HepG2 (cell line): Measurements from ENCODE around the gene FABP1. TPM values are rescaled to one million over a fixed set of nuclear protein-coding genes. Genes with fewer than 3 reads are reported as not detected.
A peak's percentile ranks its signal among the peaks of the same experiment; 100 is the strongest.

Source experiments
- ATAC-seq: fragments of 200-7000 bp; cut with Tn5 transposase; 3 replicates; pipeline ENCODE4 v1.9.1; 2020; ENCODE audit warnings: mild to moderate bottlenecking, moderate library complexity
- BruUV-seq: library from RNA; stranded (reverse); fragments of 400-500 nt; replicated peaks from 2 replicates; lab custom pipeline; 2021; lab: Mats Ljungman, UMichigan
- CTCF ChIA-PET: fragments of 300-600 bp; formaldehyde crosslinking; extraction: SDS; loops from one replicate; lab custom pipeline; 2021; ENCODE audit warnings: low total read pairs, inconsistent platforms, low intra/inter-chr PET ratio; lab: Yijun Ruan, JAX
- POLR2A ChIA-PET: fragments of 350-600 bp; sonication (Branson Sonifier 250); formaldehyde crosslinking; loops from one replicate; lab custom pipeline; 2020; ENCODE audit warnings: antibody characterized with exemption, inconsistent platforms; lab: Yijun Ruan, JAX
- DNase-seq: peaks from one replicate; pipeline ENCODE4 v3.0.0-alpha.2; 2015; ENCODE audit warnings: low spot score
- FAIRE-seq: peaks from 3 replicates; lab custom pipeline; 2011; peaks lifted over from hg19 to GRCh38; lab: Jason Lieb, UNC
- H2AFZ ChIP-seq: one replicate; pipeline ENCODE4 v1.6.1; 2011; ENCODE audit warnings: low read length, inconsistent platforms
- H3K27ac ChIP-seq: fragments of 300-600 bp; 3 replicates; pipeline ENCODE4 v1.8.0; 2011; ENCODE audit warnings: mixed run types, mild to moderate bottlenecking, mixed read lengths, low read length, inconsistent platforms; ENCODE audit not compliant: insufficient read depth; ENCODE audit errors: extremely low read length
- H3K27me3 ChIP-seq, 2 experiments: fragments of 200-600 bp in 1 of 2; 2 replicates in 1 of 2; 3 replicates in 1 of 2; pipeline versions ENCODE4 v1.6.0 to v1.8.0; 2011; ENCODE audit warnings: low read length in 2 of 2, mild to moderate bottlenecking in 2 of 2, moderate library complexity in 2 of 2, inconsistent platforms in 1 of 2; ENCODE audit not compliant: insufficient read depth in 2 of 2, control insufficient read depth in 1 of 2
- H3K36me3 ChIP-seq, 2 experiments: fragments of 200-600 bp in 1 of 2; replicated peaks in 1 of 2; 2 replicates in 1 of 2; 3 replicates in 1 of 2; pipeline versions ENCODE4 v1.5.1 to v1.8.0; 2011; ENCODE audit warnings: low read length in 2 of 2, inconsistent platforms in 1 of 2; ENCODE audit not compliant: insufficient read depth in 2 of 2, control insufficient read depth in 1 of 2
- H3K4me1 ChIP-seq: 2 replicates; pipeline ENCODE4 v1.5.1; 2012; ENCODE audit warnings: low read length, inconsistent platforms; ENCODE audit not compliant: insufficient read depth
- H3K4me2 ChIP-seq: 2 replicates; pipeline ENCODE4 v1.6.0; 2011; ENCODE audit warnings: low read depth, low read length, inconsistent platforms
- H3K4me3 ChIP-seq, 3 experiments: fragments of 200-600 bp in 1 of 3; sonication (generic), shearing (Covaris generic) in 1 of 3; replicated peaks in 1 of 3; 2 replicates each; pipeline ENCODE4 v1.5.1; 2011 to 2016; ENCODE audit warnings: low read length in 3 of 3, inconsistent platforms in 2 of 3, low read depth in 2 of 3, mild to moderate bottlenecking in 2 of 3, control low read depth in 1 of 3, mixed read lengths in 1 of 3; ENCODE audit not compliant: insufficient read depth in 1 of 3
- H3K79me2 ChIP-seq: one replicate; pipeline ENCODE4 v1.6.1; 2011; ENCODE audit warnings: low read length, inconsistent platforms; ENCODE audit not compliant: insufficient read depth
- H3K9ac ChIP-seq: 2 replicates; pipeline ENCODE4 v1.6.0; 2011; ENCODE audit warnings: mild to moderate bottlenecking, low read depth, low read length, inconsistent platforms; ENCODE audit not compliant: insufficient read depth
- H3K9me3 ChIP-seq: 2 replicates; pipeline ENCODE4 v1.5.1; 2012; ENCODE audit warnings: mild to moderate bottlenecking, low read length
- H4K20me1 ChIP-seq: 2 replicates; pipeline ENCODE4 v1.6.0; 2011; ENCODE audit warnings: inconsistent platforms, mild to moderate bottlenecking, low read length, moderate library complexity; ENCODE audit not compliant: insufficient read depth
- ARNTL ChIP-seq: sonication (generic); formaldehyde crosslinking; IDR thresholded peaks from 2 replicates; pipeline ENCODE4 v1.4.0; 2020; ENCODE audit warnings: mild to moderate bottlenecking, missing genetic modification reagents
- FLYWCH1 ChIP-seq: sonication (generic); formaldehyde crosslinking; IDR thresholded peaks from 2 replicates; pipeline ENCODE4 v1.8.1; 2023; ENCODE audit warnings: mild to moderate bottlenecking, missing genetic modification reagents
- GRHL1 ChIP-seq: sonication (generic); formaldehyde crosslinking; conservative IDR thresholded peaks from 2 replicates; pipeline ENCODE4 v1.8.0; 2022; ENCODE audit warnings: missing genetic modification reagents
- HIC2 ChIP-seq: sonication (generic); formaldehyde crosslinking; IDR thresholded peaks from 2 replicates; pipeline ENCODE4 v1.9.0; 2022; ENCODE audit warnings: low read depth, missing genetic modification reagents
- KDM5B ChIP-seq: sonication (generic); formaldehyde crosslinking; IDR thresholded peaks from 2 replicates; pipeline ENCODE4 v1.4.0; 2020; ENCODE audit warnings: missing genetic modification reagents, mild to moderate bottlenecking, borderline replicate concordance
- KLF13 ChIP-seq: sonication (generic); formaldehyde crosslinking; IDR thresholded peaks from 2 replicates; pipeline ENCODE4 v1.4.0; 2020; ENCODE audit warnings: mild to moderate bottlenecking, missing genetic modification reagents
- NPAS2 ChIP-seq: sonication (generic); formaldehyde crosslinking; IDR thresholded peaks from 2 replicates; pipeline ENCODE4 v1.8.0; 2022; ENCODE audit warnings: mild to moderate bottlenecking, missing genetic modification reagents, borderline replicate concordance
- SMC3 ChIP-seq: IDR thresholded peaks from 2 replicates; pipeline ENCODE4 v1.6.1; 2011; ENCODE audit warnings: low read length, improper control_type of control experiment
- SMYD3 ChIP-seq: sonication (generic); formaldehyde crosslinking; IDR thresholded peaks from 2 replicates; pipeline ENCODE4 v1.8.1; 2023; ENCODE audit warnings: mild to moderate bottlenecking, missing genetic modification reagents
- SSRP1 ChIP-seq: IDR thresholded peaks from 2 replicates; pipeline ENCODE4 v1.6.1; 2016; ENCODE audit warnings: control low read depth
- YEATS4 ChIP-seq: sonication (generic); formaldehyde crosslinking; IDR thresholded peaks from 2 replicates; pipeline ENCODE4 v1.4.0; 2020; ENCODE audit warnings: missing genetic modification reagents, borderline replicate concordance
- ZBTB20 ChIP-seq: sonication (generic); formaldehyde crosslinking; IDR thresholded peaks from 2 replicates; pipeline ENCODE4 v1.8.1; 2023; ENCODE audit warnings: missing genetic modification reagents, low read depth, mild to moderate bottlenecking, borderline replicate concordance
- ZNF281 ChIP-seq: sonication (generic); formaldehyde crosslinking; IDR thresholded peaks from 2 replicates; pipeline ENCODE4 v1.4.0; 2020; ENCODE audit warnings: missing genetic modification reagents, borderline replicate concordance
- ZNF468 ChIP-seq: sonication (generic); formaldehyde crosslinking; IDR thresholded peaks from 2 replicates; pipeline ENCODE4 v1.8.0; 2022; ENCODE audit warnings: mild to moderate bottlenecking, moderate library complexity, missing genetic modification reagents
- ZNF530 ChIP-seq: sonication (generic); formaldehyde crosslinking; IDR thresholded peaks from 2 replicates; pipeline ENCODE4 v1.5.0; 2020; ENCODE audit warnings: low read depth, mild to moderate bottlenecking, missing genetic modification reagents
- ZNF672 ChIP-seq: sonication (generic); formaldehyde crosslinking; IDR thresholded peaks from 2 replicates; pipeline ENCODE4 v1.8.1; 2022; ENCODE audit warnings: missing genetic modification reagents
- ZNF749 ChIP-seq: sonication (generic); formaldehyde crosslinking; IDR thresholded peaks from 2 replicates; pipeline ENCODE4 v1.8.0; 2022; ENCODE audit warnings: mild to moderate bottlenecking, missing genetic modification reagents, moderate library complexity, borderline replicate concordance
- ZNF83 ChIP-seq: sonication (generic); formaldehyde crosslinking; IDR thresholded peaks from 2 replicates; pipeline ENCODE4 v1.4.0; 2020; ENCODE audit warnings: missing genetic modification reagents, mild to moderate bottlenecking, borderline replicate concordance
- WGBS: methylation state at CpG from one replicate; pipeline ENCODE4 v1.1.6; 2017; ENCODE audit warnings: low lambda C conversion rate; 5-methylcytosine and 5-hydroxymethylcytosine counted together
- in situ Hi-C: cut with HindIII; loops from 2 replicates; pipeline ENCODE4 v1.10.0; 2017; ENCODE audit warnings: low pct_unique_long_range_greater_than_20kb; ENCODE audit not compliant: extremely low pct_ligation_motif_present
- intact Hi-C: fragments of 100-400 bp; cut with micrococcal nuclease; formaldehyde crosslinking; loops from one replicate; pipeline ENCODE4 v1.10.0; 2022; ENCODE audit not compliant: unreplicated experiment
- polyA plus RNA-seq, 8 experiments: library from polyadenylated mRNA; depleted of rRNA in 3 of 8; stranded (reverse) in 7 of 8; unstranded in 1 of 8; fragments of >200 nt; fragmentation: Illumina TruSeq in 4 of 8; extraction: Trizol in 4 of 8; gene quantifications; 2 replicates each; pipeline versions ENCODE4 v1.2.1 to v1.2.3, GENCODE V29; 2011 to 2016; ENCODE audit warnings: low read depth in 4 of 8, missing spikeins in 1 of 8, mixed read lengths in 1 of 8; ENCODE audit not compliant: insufficient read depth in 1 of 8
- total RNA-seq, 5 experiments: library from RNA; depleted of rRNA; stranded (reverse); fragments of >200 nt; fragmentation: Illumina TruSeq; extraction: Trizol; gene quantifications; 2 replicates each; pipeline ENCODE4 v1.2.3, GENCODE V29; 2016; ENCODE audit warnings: low read depth in 1 of 5

Gene FABP1
- total and polyA plus RNA-seq, 2 of the 13 experiments (the other 11 are each of a cell fraction or from before 2014, with no cell fraction given) = 644 to 1,608 TPM

GRCh38 chr2:88125344-88125923 lies 2.4 kb downstream of the FABP1 start:
- Histone ChIP-seq H2AFZ (no peak overlapping the region), H3K4me2 (peak overlapping the region; percentile 90), H3K9me3 (no peaks in the 10 kb centered on the region), H4K20me1 (peaks cover 45% of the 10 kb centered on the region), H3K9ac (peak overlapping the region; percentile 90), H3K79me2 (peaks cover 28% of the 10 kb centered on the region), H3K36me3 (peaks cover 11 to 14% of the 10 kb centered on the region in 2 experiments; a peak in 4 of 5 replicates), H3K4me3 (peak overlapping the region; percentile 63 to 83 (median 69)), H3K27ac (peak overlapping the region; percentile 83), H3K4me1 (peaks cover 64% of the 10 kb centered on the region), H3K27me3 (no peaks in the 10 kb centered on the region; a peak in 1 of 5 replicates)
- POLR2A ChIA-PET = interaction anchor here (0.7 to 4.4 kb wide), 8 partner anchors 9 to 71 kb away, joined by 3 to 122 read pairs (median 3); no protein-coding TSS in a partner anchor
- WGBS = 84% methylated on average over 3 of the region's 3 CpGs
- intact Hi-C loops = loop anchor here (5.0 kb wide), 1 partner anchor 108 kb away; the partner anchor contains the start of gene RNU2-63P
- no TSS peak for BruUV-seq
- FAIRE-seq (no peak), ATAC-seq (no peak), DNase-seq (no peak)
- CTCF ChIA-PET = no interaction called here
- in situ Hi-C loops = no loop called here
- TF ChIP-seq FLYWCH1 (CRISPR knock-in tag) = no peak
- no peak for TF ChIP-seq ZNF672 (CRISPR knock-in tag)
- TF ChIP-seq ZNF749 (CRISPR knock-in tag) = 0 out of 2 replicates have a peak, but pooled peaks have one; percentile 43
- TF ChIP-seq GRHL1 (CRISPR knock-in tag) = no peak
- peak; percentile 47; the same call in 1 of the 2 replicates for TF ChIP-seq ZNF83
- 0 out of 2 replicates have a peak, but pooled peaks have one; percentile 19 for TF ChIP-seq KDM5B (CRISPR knock-in tag)
- TF ChIP-seq ZNF468 (CRISPR knock-in tag) = peak; percentile 13; the same call in 1 of the 2 replicates
- TF ChIP-seq ZNF530 = 0 out of 2 replicates have a peak, but pooled peaks have one; percentile 56
- no peak for TF ChIP-seq YEATS4
- no peak for TF ChIP-seq SMYD3 (CRISPR knock-in tag)
- TF ChIP-seq NPAS2 (CRISPR knock-in tag) = no peak
- TF ChIP-seq SMC3 = no peak
- peak; percentile 10; the same call in 1 of the 2 replicates for TF ChIP-seq SSRP1 (CRISPR knock-in tag)
- TF ChIP-seq ZNF281 (CRISPR knock-in tag) = no peak
- no peak for TF ChIP-seq KLF13 (CRISPR knock-in tag)
- no peak for TF ChIP-seq ZBTB20 (CRISPR knock-in tag)
- TF ChIP-seq HIC2 = 0 out of 2 replicates have a peak, but pooled peaks have one; percentile 14
- peak; percentile 22; the same call in 1 of the 2 replicates for TF ChIP-seq ARNTL (CRISPR knock-in tag)
